A673 (cell line): ENCODE data around the gene MORN1. TPM values are rescaled to one million over a fixed set of nuclear protein-coding genes. Genes with fewer than 3 reads are reported as not detected.
A peak's percentile ranks its signal among the peaks of the same experiment; 100 is the strongest.

ENCODE experiments used
- BruUV-seq: library from RNA; stranded (reverse); fragments of 400-500 nt; replicated peaks from 2 replicates; lab custom pipeline; 2021; lab: Mats Ljungman, UMichigan
- CTCF ChIA-PET: fragments of 300-600 bp; sonication (Branson Sonifier 250); formaldehyde crosslinking; loops from one replicate; lab custom pipeline; 2022; ENCODE audit warnings: antibody characterized with exemption; lab: Charles Lee
- POLR2A ChIA-PET: fragments of 300-600 bp; sonication (Branson Sonifier 250); formaldehyde crosslinking; loops from one replicate; lab custom pipeline; 2022; ENCODE audit warnings: antibody characterized with exemption; ENCODE audit not compliant: low non-redundant PET; lab: Charles Lee
- DNase-seq: peaks from one replicate; pipeline ENCODE4 v3.0.0-alpha.2; 2015; ENCODE audit warnings: low spot score
- H3K27ac ChIP-seq: fragments of 200-600 bp; sonication (generic); 2 replicates; pipeline ENCODE4 v1.5.1; 2016; ENCODE audit warnings: mixed run types, low read depth, mild to moderate bottlenecking, mixed read lengths, antibody characterized with exemption, low read length; ENCODE audit not compliant: poor library complexity, severe bottlenecking
- H3K27me3 ChIP-seq: fragments of 200-600 bp; sonication (generic); replicated peaks from 2 replicates; pipeline ENCODE4 v1.6.1; 2017; ENCODE audit warnings: mixed run types, low read depth, mild to moderate bottlenecking, mixed read lengths, antibody characterized with exemption, low read length; ENCODE audit not compliant: insufficient read depth, poor library complexity
- H3K36me3 ChIP-seq: fragments of 200-600 bp; sonication (generic); 2 replicates; pipeline ENCODE4 v1.6.1; 2016; ENCODE audit warnings: mixed run types, mild to moderate bottlenecking, mixed read lengths, antibody characterized with exemption, low read length; ENCODE audit not compliant: insufficient read depth, poor library complexity, severe bottlenecking
- H3K4me1 ChIP-seq: fragments of 200-600 bp; sonication (generic); 2 replicates; pipeline ENCODE4 v1.6.1; 2017; ENCODE audit warnings: mixed run types, mild to moderate bottlenecking, mixed read lengths, antibody characterized with exemption, low read length; ENCODE audit not compliant: insufficient read depth, poor library complexity, severe bottlenecking
- H3K4me3 ChIP-seq: fragments of 200-600 bp; sonication (generic); 2 replicates; pipeline ENCODE4 v1.5.1; 2016; ENCODE audit warnings: low read depth, mixed run types, mild to moderate bottlenecking, mixed read lengths, low read length; ENCODE audit not compliant: poor library complexity, severe bottlenecking
- H3K9me3 ChIP-seq: fragments of 200-600 bp; sonication (generic); 2 replicates; pipeline ENCODE4 v1.6.1; 2016; ENCODE audit warnings: mixed run types, low read depth, mild to moderate bottlenecking, mixed read lengths, antibody characterized with exemption, low read length; ENCODE audit not compliant: poor library complexity, severe bottlenecking
- CTCF ChIP-seq: fragments of 300-800, 200-600 bp; sonication (generic); conservative IDR thresholded peaks from 2 replicates; pipeline ENCODE4 v1.5.1; 2017; ENCODE audit warnings: low read depth, mild to moderate bottlenecking, antibody characterized with exemption, low read length, moderate library complexity, mixed read lengths
- EZH2 ChIP-seq: fragments of 200-600 bp; sonication (generic); IDR thresholded peaks from 2 replicates; pipeline ENCODE4 v1.6.1; 2017; ENCODE audit warnings: borderline replicate concordance, low read depth, mild to moderate bottlenecking, mixed read lengths, antibody characterized with exemption, low read length; ENCODE audit not compliant: poor library complexity, severe bottlenecking
- intact Hi-C: fragments of 100-400 bp; cut with micrococcal nuclease; formaldehyde crosslinking; loops from one replicate; pipeline ENCODE4 v1.10.0; 2022; ENCODE audit not compliant: unreplicated experiment
- total RNA-seq: library from RNA; stranded (reverse); gene quantifications from 2 replicates; pipeline ENCODE4 v1.2.3, GENCODE V29; 2021

Gene MORN1
- total RNA-seq, 1 experiment from 2014 or later: 24.7 TPM

- Histone ChIP-seq H3K27ac (peak overlapping the region; percentile 37), H3K36me3 (no peaks in the 10 kb centered on the region), H3K27me3 (no peaks in the 10 kb centered on the region), H3K4me3 (no peak overlapping the region), H3K4me1 (peaks cover 32% of the 10 kb centered on the region), H3K9me3 (no peaks in the 10 kb centered on the region)
- BruUV-seq: no TSS peak
- DNase-seq: no peak
- CTCF ChIA-PET: no interaction called here
- intact Hi-C loops: no loop called here
- POLR2A ChIA-PET: no interaction called here
- no peak for TF ChIP-seq CTCF
- TF ChIP-seq EZH2: no peak
Measured at GRCh38 chr1:2286923-2287322, 104.4 kb downstream of the MORN1 start.

- ChIA-PET POLR2A (no interaction called here), CTCF (no interaction called here)
- Histone ChIP-seq H3K4me3 (no peak overlapping the region), H3K27me3 (no peaks in the 10 kb centered on the region), H3K36me3 (no peaks in the 10 kb centered on the region), H3K27ac (no peak overlapping the region), H3K4me1 (peaks cover 17% of the 10 kb centered on the region), H3K9me3 (no peaks in the 10 kb centered on the region)
- TF ChIP-seq EZH2: no peak
- no peak for TF ChIP-seq CTCF
- no peak for DNase-seq
- intact Hi-C loops: no loop called here
- BruUV-seq: no TSS peak
Measured at GRCh38 chr1:2284932-2285331, 106.4 kb downstream of the MORN1 start.

GRCh38 chr1:2283991-2284895 lies 107.1 kb downstream of the MORN1 start:
- no peaks in the 10 kb centered on the region for H3K9me3 ChIP-seq
- no peaks in the 10 kb centered on the region for H3K27me3 ChIP-seq
- no peak for DNase-seq
- ChIA-PET POLR2A (no interaction called here), CTCF (no interaction called here)
- peaks cover 17% of the 10 kb centered on the region for H3K4me1 ChIP-seq
- H3K36me3 ChIP-seq: no peaks in the 10 kb centered on the region
- no peak overlapping the region for H3K4me3 ChIP-seq
- H3K27ac ChIP-seq: peak overlapping the region; percentile 61
- TF ChIP-seq EZH2: no peak
- TF ChIP-seq CTCF: no peak
- intact Hi-C loops: no loop called here
- no TSS peak for BruUV-seq
